ENCODE results near the gene SPDYE3.
"Not testable (repeated sequence)": the region's sequence is repeated elsewhere in the genome, so short reads cannot be mapped to it uniquely, and the experiment has no call there.

DNA sequence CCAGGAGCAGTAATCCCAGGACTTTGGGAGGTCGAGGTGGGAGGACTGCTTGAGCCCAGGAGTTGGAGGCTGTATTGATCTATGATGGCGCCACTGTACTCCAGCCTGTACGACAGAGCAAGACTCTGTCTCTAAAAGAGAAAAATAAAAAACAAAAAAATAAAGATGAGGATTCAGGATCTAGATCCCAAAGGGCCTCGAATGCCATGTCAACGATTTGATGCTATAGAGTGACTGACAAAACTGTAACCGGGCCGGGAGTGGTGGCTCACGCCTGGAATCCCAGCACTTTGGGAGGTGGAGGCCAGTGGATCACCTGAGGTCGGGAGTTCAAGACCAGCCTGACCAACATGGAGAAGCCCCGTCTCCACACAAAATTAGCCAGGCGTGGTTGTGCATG is 38.6 kb upstream of the SPDYE3 start:
- TF ChIP-seq EP300 (IDR thresholded peaks at IDR 0.05) = not testable (repeated sequence)
- TF ChIP-seq, protein P1, sequence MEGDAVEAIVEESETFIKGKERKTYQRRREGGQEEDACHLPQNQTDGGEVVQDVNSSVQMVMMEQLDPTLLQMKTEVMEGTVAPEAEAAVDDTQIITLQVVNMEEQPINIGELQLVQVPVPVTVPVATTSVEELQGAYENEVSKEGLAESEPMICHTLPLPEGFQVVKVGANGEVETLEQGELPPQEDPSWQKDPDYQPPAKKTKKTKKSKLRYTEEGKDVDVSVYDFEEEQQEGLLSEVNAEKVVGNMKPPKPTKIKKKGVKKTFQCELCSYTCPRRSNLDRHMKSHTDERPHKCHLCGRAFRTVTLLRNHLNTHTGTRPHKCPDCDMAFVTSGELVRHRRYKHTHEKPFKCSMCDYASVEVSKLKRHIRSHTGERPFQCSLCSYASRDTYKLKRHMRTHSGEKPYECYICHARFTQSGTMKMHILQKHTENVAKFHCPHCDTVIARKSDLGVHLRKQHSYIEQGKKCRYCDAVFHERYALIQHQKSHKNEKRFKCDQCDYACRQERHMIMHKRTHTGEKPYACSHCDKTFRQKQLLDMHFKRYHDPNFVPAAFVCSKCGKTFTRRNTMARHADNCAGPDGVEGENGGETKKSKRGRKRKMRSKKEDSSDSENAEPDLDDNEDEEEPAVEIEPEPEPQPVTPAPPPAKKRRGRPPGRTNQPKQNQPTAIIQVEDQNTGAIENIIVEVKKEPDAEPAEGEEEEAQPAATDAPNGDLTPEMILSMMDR (IDR thresholded peaks at IDR 0.05) = not testable (repeated sequence)

Measured in stomach (tissue), 4 donors.